DOHH2 (cell line): Measurements from ENCODE around the gene HMG20B.
A peak's percentile ranks its signal among the peaks of the same experiment; 100 is the strongest.

ENCODE experiments used
- H3F3A ChIP-seq: fragments of 200-600 bp; sonication (generic), shearing (Covaris generic); 2 replicates; pipeline ENCODE4 v1.6.0; 2016; ENCODE audit warnings: antibody characterized with exemption, mild to moderate bottlenecking; ENCODE audit not compliant: control insufficient read depth, insufficient read depth
- H3K27ac ChIP-seq: fragments of 200-600 bp; sonication (generic); 2 replicates; pipeline ENCODE4 v1.5.1; 2014; ENCODE audit warnings: low read depth, mild to moderate bottlenecking, low read length, moderate library complexity
- H3K27me3 ChIP-seq: fragments of 200-600 bp; sonication (generic); 2 replicates; pipeline ENCODE4 v1.6.1; 2014; ENCODE audit warnings: mild to moderate bottlenecking, low read length, mixed read lengths; ENCODE audit not compliant: control insufficient read depth
- H3K36me3 ChIP-seq: fragments of 200-600 bp; sonication (generic); 2 replicates; pipeline ENCODE4 v1.6.1; 2014; ENCODE audit warnings: mild to moderate bottlenecking, low read length, moderate library complexity, mixed read lengths; ENCODE audit not compliant: control insufficient read depth
- H3K4me1 ChIP-seq: fragments of 200-600 bp; sonication (generic); 2 replicates; pipeline ENCODE4 v1.6.1; 2014; ENCODE audit warnings: mild to moderate bottlenecking, low read length, mixed read lengths; ENCODE audit not compliant: control insufficient read depth
- H3K4me2 ChIP-seq: fragments of 200-600 bp; sonication (generic); 2 replicates; pipeline ENCODE4 v1.6.0; 2014; ENCODE audit warnings: mild to moderate bottlenecking, low read length, moderate library complexity
- H3K4me3 ChIP-seq: fragments of 200-600 bp; sonication (generic); 2 replicates; pipeline ENCODE4 v1.5.1; 2014; ENCODE audit warnings: mild to moderate bottlenecking, low read length, mixed read lengths
- H3K79me2 ChIP-seq: fragments of 200-600 bp; sonication (generic); 2 replicates; pipeline ENCODE4 v1.6.1; 2014; ENCODE audit warnings: mild to moderate bottlenecking, low read length, mixed read lengths; ENCODE audit not compliant: control insufficient read depth
- H3K9me2 ChIP-seq: fragments of 200-600 bp; sonication (generic); replicated peaks from 2 replicates; pipeline ENCODE4 v1.6.1; 2014; ENCODE audit warnings: mild to moderate bottlenecking, low read length, mixed read lengths; ENCODE audit not compliant: control insufficient read depth
- H3K9me3 ChIP-seq: fragments of 200-600 bp; sonication (generic); 2 replicates; pipeline ENCODE4 v1.6.1; 2014; ENCODE audit warnings: antibody characterized with exemption, low read length, mixed read lengths; ENCODE audit not compliant: control insufficient read depth, insufficient read depth
- H4K20me1 ChIP-seq: fragments of 200-600 bp; sonication (generic); 2 replicates; pipeline ENCODE4 v1.6.0; 2014; ENCODE audit warnings: low read depth, mild to moderate bottlenecking, antibody characterized with exemption, low read length, moderate library complexity; ENCODE audit not compliant: control insufficient read depth, insufficient read depth
- CTCF ChIP-seq: fragments of 200-600 bp; sonication (generic); IDR thresholded peaks from one replicate; pipeline ENCODE4 v1.5.1; 2014; ENCODE audit warnings: antibody characterized with exemption, mild to moderate bottlenecking, low read depth, low read length; ENCODE audit not compliant: poor library complexity, severe bottlenecking
- EZH2phosphoT487 ChIP-seq: fragments of 200-600 bp; sonication (generic); IDR thresholded peaks from 2 replicates; pipeline ENCODE4 v1.6.1; 2017; ENCODE audit warnings: borderline replicate concordance, mild to moderate bottlenecking, antibody characterized with exemption, low read length, moderate library complexity, mixed read lengths

HMG20B gene

GRCh38 chr19:3546119-3546518 lies 26.6 kb upstream of the HMG20B start:
- peaks cover 8% of the 10 kb centered on the region; the same call in 1 of the 2 replicates for H4K20me1 ChIP-seq
- H3K27ac ChIP-seq, result no peak overlapping the region
- TF ChIP-seq CTCF (no peak), EZH2phosphoT487 (no peak)
- no peaks in the 10 kb centered on the region for H3K27me3 ChIP-seq
- peaks cover 6% of the 10 kb centered on the region for H3K79me2 ChIP-seq
- H3K9me2 ChIP-seq, result no peaks in the 10 kb centered on the region
- no peaks in the 10 kb centered on the region for H3K4me1 ChIP-seq
- no peaks in the 10 kb centered on the region for H3K9me3 ChIP-seq
- peaks cover 55% of the 10 kb centered on the region for H3K36me3 ChIP-seq
- no peak overlapping the region for H3K4me2 ChIP-seq
- H3K4me3 ChIP-seq, result no peak overlapping the region
- peaks cover 9% of the 10 kb centered on the region for H3F3A ChIP-seq

- no peaks in the 10 kb centered on the region for H3K27me3 ChIP-seq
- H3K79me2 ChIP-seq, result peaks cover 15% of the 10 kb centered on the region
- no peak overlapping the region for H3K4me2 ChIP-seq
- H3K27ac ChIP-seq, result no peak overlapping the region
- no peaks in the 10 kb centered on the region for H3K9me3 ChIP-seq
- H3K4me3 ChIP-seq, result no peak overlapping the region
- H3F3A ChIP-seq, result peaks cover 4% of the 10 kb centered on the region
- H3K4me1 ChIP-seq, result peaks cover 3% of the 10 kb centered on the region; the same call in 1 of the 2 replicates
- peaks cover 57% of the 10 kb centered on the region for H3K36me3 ChIP-seq
- H3K9me2 ChIP-seq, result no peaks in the 10 kb centered on the region
- peaks cover 8% of the 10 kb centered on the region; the same call in 1 of the 2 replicates for H4K20me1 ChIP-seq
- TF ChIP-seq EZH2phosphoT487 (no peak), CTCF (peak; percentile 81)
These were observed 25.4 kb upstream of the HMG20B start for GRCh38 chr19:3547301-3547731.

- no peaks in the 10 kb centered on the region for H3K9me2 ChIP-seq
- H3K4me1 ChIP-seq, result peaks cover 8% of the 10 kb centered on the region
- no peak overlapping the region for H3K4me2 ChIP-seq
- H4K20me1 ChIP-seq, result peaks cover 8% of the 10 kb centered on the region; the same call in 1 of the 2 replicates
- H3K9me3 ChIP-seq, result no peaks in the 10 kb centered on the region
- peaks cover 20% of the 10 kb centered on the region for H3K79me2 ChIP-seq
- H3F3A ChIP-seq, result peaks cover 6% of the 10 kb centered on the region
- TF ChIP-seq CTCF (peak; percentile 29), EZH2phosphoT487 (no peak)
- no peaks in the 10 kb centered on the region for H3K27me3 ChIP-seq
- peaks cover 56% of the 10 kb centered on the region for H3K36me3 ChIP-seq
- no peak overlapping the region for H3K4me3 ChIP-seq
- no peak overlapping the region for H3K27ac ChIP-seq
These were observed 24.9 kb upstream of the HMG20B start for GRCh38 chr19:3547767-3548282.
